GM12891 (cell line): Measurements from ENCODE around the gene COL18A1.

ENCODE experiments used
- DNase-seq: peaks from one replicate; pipeline ENCODE4 v3.0.0; 2011; ENCODE audit warnings: low spot score; ENCODE audit not compliant: insufficient read length
- FAIRE-seq: peaks from 2 replicates; lab custom pipeline; 2011; peaks lifted over from hg19 to GRCh38; lab: Jason Lieb, UNC
- PAX5 ChIP-seq: IDR thresholded peaks from 2 replicates; pipeline ENCODE4 v1.6.1; 2011; ENCODE audit warnings: low read length, moderate library complexity, mild to moderate bottlenecking; ENCODE audit not compliant: insufficient read depth, severe bottlenecking
- POLR2A ChIP-seq: IDR thresholded peaks from 2 replicates; pipeline ENCODE4 v1.6.1; 2011; ENCODE audit warnings: low read depth, low read length, control low read depth
- POLR2AphosphoS5 ChIP-seq: IDR thresholded peaks from 2 replicates; pipeline ENCODE4 v1.6.1; 2011; ENCODE audit warnings: low read depth, low read length, control low read depth
- POU2F2 ChIP-seq: IDR thresholded peaks from 2 replicates; pipeline ENCODE4 v1.6.1; 2011; ENCODE audit warnings: low read depth, mild to moderate bottlenecking, control low read depth, low read length, moderate library complexity
- SPI1 ChIP-seq: IDR thresholded peaks from 2 replicates; pipeline ENCODE4 v1.6.1; 2011; ENCODE audit warnings: low read depth, low read length, control low read depth
- TAF1 ChIP-seq: IDR thresholded peaks from 2 replicates; pipeline ENCODE4 v1.6.1; 2011; ENCODE audit warnings: low read depth, low read length, control low read depth

COL18A1 gene

DNA sequence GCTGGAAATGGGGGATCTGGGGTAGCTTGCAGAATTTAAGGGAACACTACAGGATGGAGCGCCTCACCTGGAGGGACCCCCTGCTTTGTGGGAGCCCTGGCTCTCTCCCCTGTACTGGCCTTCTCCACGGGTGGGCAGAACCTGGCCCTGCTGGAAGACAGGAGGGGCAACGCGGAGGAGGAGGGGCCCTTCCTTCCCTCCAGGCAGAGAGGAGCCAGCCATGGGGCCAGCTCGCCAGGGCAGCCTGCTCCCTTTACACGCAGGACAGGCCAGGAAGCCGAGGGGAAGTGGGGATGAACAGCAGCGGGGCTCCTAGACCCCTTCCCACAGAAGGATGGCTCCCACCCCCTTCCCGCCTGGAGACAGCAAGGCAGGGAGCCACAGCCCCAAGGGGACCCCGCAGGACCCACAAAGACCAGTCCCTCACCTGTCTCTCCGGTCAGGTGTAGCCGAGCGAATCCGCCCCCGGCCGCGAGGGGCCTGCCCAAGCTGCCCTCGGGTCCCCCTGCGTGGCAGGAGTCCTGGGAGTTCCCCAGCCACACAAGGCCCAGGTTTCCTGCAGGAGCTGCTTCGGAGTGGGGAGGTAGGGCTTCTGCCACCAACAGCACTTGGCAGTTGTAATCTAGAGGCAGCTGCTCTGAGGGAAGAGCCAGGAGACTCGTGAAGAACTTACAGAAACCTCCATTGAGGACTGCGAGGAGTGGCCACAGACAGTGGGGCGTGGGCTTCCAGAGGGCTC lies 138.9 kb downstream of the COL18A1 start:
- DNase-seq (no peak), FAIRE-seq (peak; percentile 45)
- TF ChIP-seq SPI1 (no peak), PAX5 (peak; percentile 60)

DNA sequence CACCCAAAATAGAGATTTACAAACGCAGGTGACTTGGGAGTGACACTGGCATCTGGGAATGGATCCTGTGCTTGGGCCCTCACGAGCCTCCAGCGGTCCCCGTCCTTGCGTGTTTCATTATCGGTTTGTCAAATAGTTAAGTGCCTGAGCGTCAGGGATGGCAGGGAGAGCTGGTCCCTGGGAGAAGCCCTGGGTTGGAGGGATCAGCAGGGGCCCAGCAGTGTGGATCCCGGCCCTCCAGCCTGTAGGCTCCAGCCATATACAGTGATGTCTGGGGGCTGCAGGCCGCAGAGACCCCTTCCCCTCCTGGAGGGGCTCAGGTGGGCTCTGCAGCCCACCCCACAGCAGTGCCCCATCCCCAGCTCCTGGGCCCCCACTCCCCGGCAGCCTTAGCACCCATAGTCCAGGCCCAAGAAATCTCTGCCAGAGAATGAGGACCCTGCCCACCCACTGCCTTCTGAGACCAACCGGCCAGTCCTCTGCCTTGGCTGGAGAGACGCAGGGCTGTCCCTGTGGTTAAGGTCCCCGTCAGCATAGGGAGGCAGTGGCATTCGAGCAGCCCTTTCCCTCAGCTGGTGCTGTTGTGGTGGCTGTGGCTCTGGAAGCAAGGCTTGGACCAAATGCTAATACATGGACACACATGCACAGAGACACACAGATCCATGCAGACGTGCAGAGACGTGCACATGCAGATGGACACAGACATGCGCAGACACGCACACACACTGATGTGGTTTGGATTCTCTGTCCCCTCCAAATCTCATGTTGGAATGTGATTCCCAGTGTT lies 139.7 kb downstream of the COL18A1 start:
- TF ChIP-seq PAX5: no peak
- TF ChIP-seq TAF1: no peak
- no peak for TF ChIP-seq POU2F2
- TF ChIP-seq POLR2A: no peak
- TF ChIP-seq SPI1: no peak
- TF ChIP-seq POLR2AphosphoS5: no peak
- FAIRE-seq (peak; percentile 55), DNase-seq (peak; percentile 6)

DNA sequence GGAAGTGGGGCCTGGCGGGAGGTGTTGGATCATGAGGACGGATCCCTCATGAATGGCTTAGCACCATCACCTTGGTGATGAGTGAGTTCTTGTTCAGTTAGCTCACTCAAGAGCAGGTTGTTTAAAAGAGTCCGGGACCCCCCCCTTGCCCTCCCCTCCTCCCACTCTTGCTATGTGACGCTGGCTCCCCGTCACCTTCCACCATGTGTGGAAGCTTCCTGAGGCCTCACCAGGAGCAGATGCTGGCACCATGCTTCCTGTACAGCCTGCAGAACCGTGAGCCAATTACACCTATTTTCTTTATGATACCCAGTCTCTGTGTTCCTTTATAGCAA lies 140.2 kb downstream of the COL18A1 start:
- DNase-seq (no peak), FAIRE-seq (no peak)
- TF ChIP-seq PAX5: no peak
- no peak for TF ChIP-seq POU2F2
- TF ChIP-seq POLR2A: no peak
- TF ChIP-seq SPI1: no peak
- no peak for TF ChIP-seq TAF1
- no peak for TF ChIP-seq POLR2AphosphoS5

- TF ChIP-seq PAX5 (no peak), POLR2AphosphoS5 (no peak), TAF1 (no peak), POLR2A (no peak), POU2F2 (no peak), SPI1 (no peak)
- FAIRE-seq: no peak
- no peak for DNase-seq
Measured at GRCh38 chr21:45545691-45546531, 140.9 kb downstream of the COL18A1 start.

DNA sequence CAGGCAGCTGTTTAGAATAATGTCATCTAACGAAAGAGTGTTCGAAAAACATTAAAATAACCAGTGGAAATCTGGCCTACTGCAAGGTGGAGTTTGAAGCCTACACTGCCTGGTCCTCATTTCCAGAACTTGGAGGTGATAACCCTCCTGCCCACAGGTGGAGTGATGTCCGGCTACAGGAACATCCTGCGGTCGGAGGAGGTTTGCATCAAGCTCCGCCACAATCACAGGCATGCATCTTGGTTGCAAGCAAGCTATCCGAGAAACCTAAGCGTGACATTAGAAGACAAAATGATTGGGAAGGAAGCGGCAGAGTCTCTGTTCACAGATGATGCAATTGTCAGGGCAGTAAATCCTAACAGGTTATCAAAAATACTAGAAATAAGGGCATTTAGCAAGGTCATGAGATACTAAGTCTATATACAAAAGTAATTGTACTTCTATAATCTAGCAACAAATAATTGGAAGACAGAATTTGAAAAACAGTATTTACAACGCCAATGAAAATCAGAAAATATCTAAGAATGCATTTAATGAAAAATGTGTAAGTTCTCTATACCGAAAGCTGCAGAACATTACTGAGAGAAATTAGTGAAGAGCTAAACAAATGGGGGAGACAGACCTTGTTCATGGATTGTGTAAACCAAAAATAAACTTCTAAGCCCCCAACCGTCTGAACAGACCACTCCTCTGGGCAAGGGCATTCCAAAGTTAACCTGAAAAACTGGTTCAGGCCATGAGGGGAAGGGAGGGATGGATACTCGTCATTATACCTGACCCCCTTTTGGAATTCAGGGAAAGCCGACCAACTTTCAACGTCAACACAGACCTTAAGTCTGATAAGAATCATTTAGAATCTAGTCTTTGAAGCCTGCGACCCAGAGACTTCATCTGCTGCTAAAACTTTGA lies 141.9 kb downstream of the COL18A1 start:
- DNase-seq (no peak), FAIRE-seq (no peak)
- TF ChIP-seq SPI1 (no peak), PAX5 (no peak), POLR2A (no peak), POU2F2 (no peak), TAF1 (no peak), POLR2AphosphoS5 (no peak)

GRCh38 chr21:45547545-45547900 lies 142.6 kb downstream of the COL18A1 start:
- FAIRE-seq: no peak
- no peak for DNase-seq
- no peak for TF ChIP-seq PAX5
- no peak for TF ChIP-seq TAF1
- TF ChIP-seq POU2F2: no peak
- no peak for TF ChIP-seq POLR2A
- TF ChIP-seq POLR2AphosphoS5: no peak
- TF ChIP-seq SPI1: no peak

DNA sequence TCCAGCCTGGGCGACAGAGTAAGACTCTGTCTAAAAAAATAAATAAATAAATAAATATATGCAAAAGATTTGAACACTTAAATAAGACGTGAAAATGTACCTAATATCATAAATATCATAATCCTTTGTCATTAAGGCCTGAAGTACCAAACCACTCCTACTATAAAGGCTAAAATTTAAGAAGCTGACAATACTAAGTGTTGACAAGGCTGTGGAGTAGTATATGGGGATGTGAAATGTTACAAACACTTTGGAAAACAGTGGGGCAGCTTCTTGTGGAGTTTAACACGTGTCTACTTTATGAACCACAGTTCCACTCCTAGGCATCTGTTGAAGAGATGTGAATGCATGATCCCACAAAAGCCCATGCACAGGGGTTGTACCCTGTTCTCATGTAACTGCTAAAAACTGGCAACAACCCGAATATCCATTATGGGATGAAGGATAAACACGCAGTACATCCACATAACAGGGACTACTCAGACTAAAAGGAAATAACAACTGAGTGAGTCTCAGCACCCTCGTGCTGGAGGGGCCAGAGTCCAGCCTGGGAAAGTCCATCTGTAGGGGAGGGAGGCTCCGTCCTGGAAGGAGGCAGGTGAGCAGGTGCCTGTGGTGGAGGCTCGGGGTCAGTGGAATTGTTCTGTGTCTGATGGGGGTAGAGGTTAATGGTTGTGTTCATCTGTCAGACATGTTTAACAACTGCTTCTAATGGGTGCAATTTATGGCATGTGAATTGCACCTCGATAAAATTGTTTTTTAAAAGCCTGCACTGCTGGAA lies 143.9 kb downstream of the COL18A1 start:
- peak; percentile 48 for FAIRE-seq
- TF ChIP-seq POLR2AphosphoS5: no peak

DNA sequence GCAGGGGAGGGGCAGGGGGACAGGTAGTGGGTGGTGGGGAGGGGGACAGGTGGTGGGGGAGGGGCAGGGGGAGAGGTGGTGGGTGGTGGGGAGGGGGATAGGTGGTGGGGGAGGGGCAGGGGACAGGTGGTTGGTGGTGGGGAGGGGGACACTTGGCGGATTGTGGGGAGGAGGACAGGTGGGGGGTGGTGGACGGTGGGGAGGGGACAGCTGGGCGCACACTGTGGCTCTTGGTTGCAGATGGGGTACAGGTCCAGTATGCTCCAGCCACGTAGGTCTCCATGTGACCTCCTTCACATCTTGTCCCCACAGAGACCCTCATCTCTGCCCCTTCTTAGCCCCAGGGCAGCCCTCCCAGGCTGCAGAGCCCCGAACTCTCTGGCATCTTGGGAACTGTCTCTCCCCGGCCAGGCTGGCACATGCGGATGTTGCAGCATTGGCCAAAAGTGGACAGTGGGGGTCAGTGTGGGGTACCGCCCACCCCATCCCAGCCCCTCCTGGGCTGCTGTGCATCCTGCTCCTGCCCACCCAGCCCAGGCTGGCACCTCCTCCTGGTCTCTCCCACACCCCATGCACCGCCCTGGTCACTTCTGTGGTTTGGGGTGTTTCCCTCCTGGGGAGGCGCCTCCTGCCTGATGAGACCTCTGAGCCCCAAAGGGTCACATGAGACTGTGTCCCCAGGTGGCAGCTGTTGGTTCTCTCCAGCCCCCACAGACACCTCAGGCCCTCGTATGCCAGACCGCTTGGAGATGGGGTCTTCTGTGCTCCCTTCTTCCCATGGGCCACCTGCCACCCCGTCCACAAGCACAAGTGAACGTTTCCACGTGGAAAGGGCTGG lies 144.9 kb downstream of the COL18A1 start:
- DNase-seq: no peak
- no peak for FAIRE-seq
- TF ChIP-seq PAX5 (no peak), POLR2A (no peak)

More for the DNA sequence above, 143.9 kb downstream of the COL18A1 start:
- no peak for DNase-seq
